Measurements from ENCODE around the gene RIT2.

Gene RIT2

GRCh38 chr18:43067570-43067969 lies 47.9 kb downstream of the RIT2 start (continued):
- TF ChIP-seq ZNF518A (tag by site-specific recombination; conservative IDR thresholded peaks at IDR 0.05; ENCODE audit: low read depth): no peak

- Histone ChIP-seq H3K9me3 (ENCODE audit: control insufficient read depth, insufficient read depth, low read depth, low read length) (no peaks in the 10 kb centered on the region; the same call in 1 of the 2 replicates), H3K36me3 (ENCODE audit: control insufficient read depth in 2 of 2, insufficient read depth in 1 of 2, low read length in 2 of 2) (no peaks in the 10 kb centered on the region), H3K4me1 (ENCODE audit: control insufficient read depth, insufficient read depth, low read length) (no peaks in the 10 kb centered on the region), H3K27ac (ENCODE audit: extremely low read depth, low read depth, low read length) (no peak overlapping the region), H3K4me3 (ENCODE audit: low read depth, low read length) (no peak overlapping the region)
- POLR2A ChIA-PET: interaction anchor here (0.6 kb wide), 1 partner anchor 95 kb away, joined by 4 read pairs; no protein-coding TSS in a partner anchor
- no peak for TF ChIP-seq ZFP37 (tag by site-specific recombination; IDR thresholded peaks at IDR 0.05)
- CTCF ChIA-PET: interaction anchor here (0.5 kb wide), 1 partner anchor 1195 kb away, joined by 6 read pairs; no protein-coding TSS in a partner anchor
Measured at GRCh38 chr18:43061816-43062215, 53.7 kb downstream of the RIT2 start.

- no peak for TF ChIP-seq HOXD13 (CRISPR knock-in tag; IDR thresholded peaks at IDR 0.05; ENCODE audit: borderline replicate concordance)
- no peak for TF ChIP-seq ZNF777 (tag by site-specific recombination; IDR thresholded peaks at IDR 0.05; ENCODE audit: borderline replicate concordance)
- TF ChIP-seq ZNF544 (tag by site-specific recombination; IDR thresholded peaks at IDR 0.05): no peak
- TF ChIP-seq SP3 (tag by site-specific recombination; IDR thresholded peaks at IDR 0.05): no peak
- TF ChIP-seq ZNF514 (tag by site-specific recombination; IDR thresholded peaks at IDR 0.05): no peak
- TF ChIP-seq ZNF112 (tag by site-specific recombination; IDR thresholded peaks at IDR 0.05): no peak
- TF ChIP-seq ZNF654 (tag by site-specific recombination; IDR thresholded peaks at IDR 0.05; ENCODE audit: low read depth): no peak
- TF ChIP-seq, protein P1, sequence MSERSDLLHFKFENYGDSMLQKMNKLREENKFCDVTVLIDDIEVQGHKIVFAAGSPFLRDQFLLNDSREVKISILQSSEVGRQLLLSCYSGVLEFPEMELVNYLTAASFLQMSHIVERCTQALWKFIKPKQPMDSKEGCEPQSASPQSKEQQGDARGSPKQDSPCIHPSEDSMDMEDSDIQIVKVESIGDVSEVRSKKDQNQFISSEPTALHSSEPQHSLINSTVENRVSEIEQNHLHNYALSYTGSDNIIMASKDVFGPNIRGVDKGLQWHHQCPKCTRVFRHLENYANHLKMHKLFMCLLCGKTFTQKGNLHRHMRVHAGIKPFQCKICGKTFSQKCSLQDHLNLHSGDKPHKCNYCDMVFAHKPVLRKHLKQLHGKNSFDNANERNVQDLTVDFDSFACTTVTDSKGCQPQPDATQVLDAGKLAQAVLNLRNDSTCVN (tag by site-specific recombination; optimal IDR thresholded peaks at IDR 0.05): no peak
- TF ChIP-seq ZFP37 (tag by site-specific recombination; IDR thresholded peaks at IDR 0.05): no peak
- no peak for TF ChIP-seq ZNF423 (tag by site-specific recombination; IDR thresholded peaks at IDR 0.05)
- no peak for TF ChIP-seq HOXC10 (CRISPR knock-in tag; IDR thresholded peaks at IDR 0.05)
- no peak for TF ChIP-seq BCL11B (tag by site-specific recombination; IDR thresholded peaks at IDR 0.05; ENCODE audit: low read depth)
- TF ChIP-seq ZNF266 (tag by site-specific recombination; IDR thresholded peaks at IDR 0.05; ENCODE audit: low read depth): no peak
- ChIA-PET CTCF (interaction anchor here (0.5 kb wide), 1 partner anchor 1196 kb away, joined by 6 read pairs; no protein-coding TSS in a partner anchor), POLR2A (interaction anchor here (0.6 kb wide), 1 partner anchor 94 kb away, joined by 4 read pairs; no protein-coding TSS in a partner anchor)
- H3K36me3 ChIP-seq (ENCODE audit: control insufficient read depth in 2 of 2, insufficient read depth in 1 of 2, low read length in 2 of 2): no peaks in the 10 kb centered on the region
- H3K4me3 ChIP-seq (ENCODE audit: low read depth, low read length): no peak overlapping the region
- H3K4me1 ChIP-seq (ENCODE audit: control insufficient read depth, insufficient read depth, low read length): no peaks in the 10 kb centered on the region
- no peaks in the 10 kb centered on the region; the same call in 1 of the 2 replicates for H3K9me3 ChIP-seq (ENCODE audit: control insufficient read depth, insufficient read depth, low read depth, low read length)
- H3K27ac ChIP-seq (ENCODE audit: extremely low read depth, low read depth, low read length): no peak overlapping the region
Measured at GRCh38 chr18:43061318-43061717, 54.2 kb downstream of the RIT2 start.

DNA sequence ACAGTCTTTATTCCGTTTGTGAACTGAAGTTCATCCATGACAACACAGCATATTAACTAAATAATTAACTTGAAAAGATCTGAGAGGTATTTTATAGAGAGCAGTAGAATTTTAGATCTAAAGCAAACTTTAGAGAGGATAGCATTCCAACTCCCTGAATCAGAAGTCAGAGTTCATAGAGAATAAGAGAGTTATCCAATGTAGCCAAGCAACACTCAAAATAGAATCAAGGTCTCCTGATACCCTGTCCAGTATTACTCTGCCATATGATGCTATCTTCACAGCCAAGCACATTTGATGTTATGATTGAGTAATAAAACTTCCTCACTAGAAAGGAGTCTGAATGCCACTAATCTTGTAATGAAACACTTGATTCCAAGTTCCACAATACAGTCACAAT lies 55.5 kb downstream of the RIT2 start:
- Histone ChIP-seq H3K9me3 (ENCODE audit: control insufficient read depth, insufficient read depth, low read depth, low read length) (no peaks in the 10 kb centered on the region; the same call in 1 of the 2 replicates), H3K36me3 (ENCODE audit: control insufficient read depth in 2 of 2, insufficient read depth in 1 of 2, low read length in 2 of 2) (no peaks in the 10 kb centered on the region), H3K27ac (ENCODE audit: extremely low read depth, low read depth, low read length) (no peak overlapping the region), H3K4me3 (ENCODE audit: low read depth, low read length) (no peak overlapping the region), H3K4me1 (ENCODE audit: control insufficient read depth, insufficient read depth, low read length) (no peaks in the 10 kb centered on the region)
- ChIA-PET POLR2A (no interaction called here), CTCF (no interaction called here)
- no peak for TF ChIP-seq GFI1B (tag by site-specific recombination; IDR thresholded peaks at IDR 0.05)
- no peak for TF ChIP-seq ZNF747 (tag by site-specific recombination; IDR thresholded peaks at IDR 0.05)
- no peak for TF ChIP-seq ZNF2 (tag by site-specific recombination; IDR thresholded peaks at IDR 0.05)
- TF ChIP-seq EGR2 (tag by site-specific recombination; IDR thresholded peaks at IDR 0.05; ENCODE audit: low read depth): no peak
- TF ChIP-seq OSR2 (tag by site-specific recombination; IDR thresholded peaks at IDR 0.05): no peak
- no peak for TF ChIP-seq ZNF354C (tag by site-specific recombination; IDR thresholded peaks at IDR 0.05; ENCODE audit: borderline replicate concordance, low read depth)
- TF ChIP-seq ZNF664 (tag by site-specific recombination; IDR thresholded peaks at IDR 0.05): no peak
- no peak for TF ChIP-seq ZNF658 (tag by site-specific recombination; IDR thresholded peaks at IDR 0.05)
- TF ChIP-seq ZNF223 (tag by site-specific recombination; IDR thresholded peaks at IDR 0.05): no peak
- no peak for TF ChIP-seq ZNF274 (IDR thresholded peaks at IDR 0.05; ENCODE audit: low read length)
- TF ChIP-seq ZNF274 (tag by site-specific recombination; IDR thresholded peaks at IDR 0.05; ENCODE audit: borderline replicate concordance): no peak
- TF ChIP-seq ZNF174 (tag by site-specific recombination; IDR thresholded peaks at IDR 0.05): no peak
- TF ChIP-seq ZNF23 (tag by site-specific recombination; IDR thresholded peaks at IDR 0.05; ENCODE audit: borderline replicate concordance): no peak
